Common myeloid progenitor, CD34-positive (primary cell): ENCODE results near the gene AAMDC.
"Not testable (repeated sequence)": the region's sequence is repeated elsewhere in the genome, so short reads cannot be mapped to it uniquely, and the experiment has no call there.

Experiments
- CTCF ChIA-PET: fragments of 350-600 bp; sonication (Branson Sonifier 250); formaldehyde crosslinking; loops from one replicate; lab custom pipeline; 2021; ENCODE audit warnings: antibody characterized with exemption; lab: Charles Lee
- POLR2A ChIA-PET: fragments of 350-600 bp; sonication (Branson Sonifier 250); formaldehyde crosslinking; loops from one replicate; lab custom pipeline; 2021; ENCODE audit warnings: antibody characterized with exemption; lab: Charles Lee
- DNase-seq, 3 donors: peaks; one replicate each; pipeline versions ENCODE4 v3.0.0 to v3.0.0-alpha.2; 2013
- H3K27ac ChIP-seq, 2 experiments: 1 replicate in 1 of 2; 2 replicates in 1 of 2; pipeline ENCODE4 v1.7.0; 2013; ENCODE audit warnings: inconsistent platforms in 2 of 2, low read length in 2 of 2, mild to moderate bottlenecking in 2 of 2, low read depth in 1 of 2, moderate library complexity in 1 of 2; ENCODE audit not compliant: severe bottlenecking in 2 of 2, insufficient read depth in 1 of 2, poor library complexity in 1 of 2
- H3K27me3 ChIP-seq, 5 experiments: replicated peaks in 2 of 5; 1 replicate in 3 of 5; 2 replicates in 2 of 5; pipeline versions ENCODE4 v1.6.1 to v1.7.0; 2013; ENCODE audit warnings: low read length in 4 of 5, mild to moderate bottlenecking in 2 of 5, moderate library complexity in 2 of 5, inconsistent platforms in 1 of 5; ENCODE audit not compliant: insufficient read depth in 5 of 5, control insufficient read depth in 4 of 5
- H3K36me3 ChIP-seq, 4 experiments: 1 replicate in 2 of 4; 2 replicates in 2 of 4; pipeline versions ENCODE4 v1.6.1 to v1.7.0; 2013; ENCODE audit warnings: low read length in 3 of 4, control low read depth in 1 of 4, mild to moderate bottlenecking in 1 of 4; ENCODE audit not compliant: control insufficient read depth in 4 of 4, insufficient read depth in 4 of 4
- H3K4me1 ChIP-seq, 4 experiments: 1 replicate in 3 of 4; 2 replicates in 1 of 4; pipeline versions ENCODE4 v1.6.1 to v1.7.1; 2013; ENCODE audit warnings: low read length in 3 of 4, mild to moderate bottlenecking in 3 of 4, control low read depth in 1 of 4, inconsistent platforms in 1 of 4, moderate library complexity in 1 of 4; ENCODE audit not compliant: control insufficient read depth in 4 of 4, insufficient read depth in 4 of 4; ENCODE audit errors: control extremely low read depth in 1 of 4
- H3K4me3 ChIP-seq, 7 experiments: 1 replicate in 4 of 7; 2 replicates in 3 of 7; pipeline versions ENCODE4 v1.5.1 to v1.7.0; 2013; ENCODE audit warnings: mild to moderate bottlenecking in 7 of 7, low read length in 6 of 7, moderate library complexity in 6 of 7, inconsistent platforms in 2 of 7, low read depth in 2 of 7, control low read depth in 1 of 7; ENCODE audit not compliant: insufficient read depth in 4 of 7, control insufficient read depth in 1 of 7; ENCODE audit errors: extremely low read depth in 1 of 7
- H3K9me3 ChIP-seq, 5 experiments: 1 replicate in 4 of 5; 2 replicates in 1 of 5; pipeline versions ENCODE4 v1.6.1 to v1.7.1; 2013; ENCODE audit warnings: low read length in 4 of 5, mild to moderate bottlenecking in 2 of 5, inconsistent platforms in 1 of 5, low read depth in 1 of 5, moderate library complexity in 1 of 5; ENCODE audit not compliant: control insufficient read depth in 4 of 5, insufficient read depth in 2 of 5; ENCODE audit errors: control extremely low read depth in 1 of 5
- WGBS: methylation state at CpG from one replicate; pipeline ENCODE4 v1.1.5; 2013; ENCODE audit not compliant: insufficient coverage; 5-methylcytosine and 5-hydroxymethylcytosine counted together

The AAMDC gene

DNA sequence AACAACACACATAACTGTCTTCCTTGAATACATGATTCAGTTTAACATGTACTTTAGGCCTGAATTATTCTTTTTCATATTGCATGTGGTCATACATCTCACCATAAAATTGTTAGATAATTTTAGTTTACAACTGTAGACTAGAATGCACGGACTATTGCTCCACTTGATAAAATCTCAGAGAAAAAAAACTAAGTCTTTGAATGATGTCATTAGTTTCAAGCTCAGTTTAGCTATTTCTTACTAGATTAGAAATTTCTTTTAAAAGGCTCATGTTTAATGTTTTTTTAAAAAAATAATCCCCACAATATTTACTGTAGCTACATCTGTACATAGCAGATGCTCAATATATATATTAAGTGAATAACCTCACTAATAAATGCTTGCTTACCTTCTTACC, 5.5 kb upstream of the AAMDC start:
- Histone ChIP-seq H3K4me1 (peaks cover 6 to 17% (median 12%) of the 10 kb centered on the region in 4 experiments), H3K27ac (no peak overlapping the region), H3K36me3 (peaks cover 0 to 18% (median 5%) of the 10 kb centered on the region in 4 experiments), H3K9me3 (peaks cover 0 to 3% (median 0%) of the 10 kb centered on the region in 5 experiments), H3K27me3 (no peaks in the 10 kb centered on the region), H3K4me3 (no peak overlapping the region)
- POLR2A ChIA-PET, result no interaction called here
- WGBS, result no CpG with 5 or more reads among the region's 1 CpG
- no peak for DNase-seq
- CTCF ChIA-PET, result no interaction called here

DNA sequence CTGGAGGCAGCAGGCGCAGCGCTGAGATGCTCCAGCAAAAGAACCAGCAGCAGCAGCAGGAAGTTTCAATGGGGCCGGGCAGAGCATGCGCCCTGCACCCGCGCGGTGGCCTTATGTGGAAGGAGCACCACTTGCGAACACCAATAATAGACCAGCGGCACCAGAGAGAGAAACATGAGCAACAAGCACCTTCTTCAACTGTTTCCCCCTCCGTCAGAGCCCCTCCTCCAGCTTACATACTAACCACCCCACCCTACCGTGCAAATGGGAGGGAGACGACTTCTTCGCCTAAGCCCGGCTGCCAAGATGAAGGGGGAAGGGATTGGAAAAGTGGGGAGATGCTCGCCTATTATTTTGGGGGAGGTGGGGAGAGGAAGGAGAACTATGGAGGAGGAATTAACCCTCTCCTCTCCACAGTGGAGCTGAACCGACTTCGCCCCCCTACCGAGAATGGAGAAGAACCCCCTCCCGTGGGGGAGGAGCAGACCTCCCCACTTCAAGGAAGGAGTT, 1.5 kb upstream of the AAMDC start:
- ChIA-PET CTCF (interaction anchor here (0.7 to 1.4 kb wide), 4 partner anchors 14 to 175 kb away, joined by 3 to 5 read pairs (median 4); partner anchors contain the start of gene INTS4), POLR2A (no interaction called here)
- DNase-seq, result peak; percentile 88 to 94 (median 90)
- Histone ChIP-seq H3K4me1 (peaks cover 13 to 36% (median 24%) of the 10 kb centered on the region in 4 experiments), H3K27ac (peak overlapping the region; percentile 70 to 92), H3K36me3 (peaks cover 0 to 3% (median 0%) of the 10 kb centered on the region in 4 experiments), H3K27me3 (no peaks in the 10 kb centered on the region), H3K4me3 (peak overlapping the region; percentile 79 to 100 (median 100)), H3K9me3 (peaks cover 0 to 3% (median 0%) of the 10 kb centered on the region in 5 experiments)
- 0% methylated on average over 10 of the region's 19 CpGs for WGBS

DNA sequence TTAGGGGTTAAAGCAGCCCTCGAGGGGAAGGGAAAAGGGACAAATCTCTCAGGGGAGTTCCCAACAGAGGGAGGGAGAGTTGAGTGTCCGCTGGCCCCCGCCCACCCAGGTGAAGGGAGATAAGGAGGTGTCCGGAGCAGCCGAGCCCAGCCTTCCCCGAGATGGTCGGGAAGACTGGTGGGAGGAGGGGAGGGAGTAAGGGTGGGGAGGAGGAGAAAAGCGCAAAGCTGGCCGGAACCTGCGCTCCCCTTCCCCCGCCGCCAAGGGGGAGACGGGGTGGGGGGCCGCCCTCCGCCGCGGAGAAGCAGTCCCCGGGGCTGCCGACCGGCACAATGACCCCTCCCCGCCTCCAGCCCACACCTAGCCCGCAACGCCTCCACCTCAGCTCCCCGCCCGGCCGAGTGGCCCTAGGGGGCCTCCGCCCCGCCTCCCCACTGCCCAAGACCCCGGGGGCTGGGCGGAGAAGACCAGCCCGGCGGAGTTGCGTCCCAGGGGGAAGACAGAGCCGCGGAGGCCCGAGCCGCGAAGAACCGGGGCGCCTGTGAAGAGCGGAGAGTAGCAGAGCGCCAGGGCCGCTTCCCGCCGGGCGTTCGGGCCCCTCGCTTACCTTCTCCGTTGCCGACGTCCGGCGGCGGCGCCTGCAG, 901 bp upstream of the AAMDC start:
- peak overlapping the region; percentile 79 to 100 (median 100) for H3K4me3 ChIP-seq
- POLR2A ChIA-PET, result no interaction called here
- no peak for DNase-seq
- WGBS, result 0% methylated on average over 37 of the region's 55 CpGs
- H3K36me3 ChIP-seq, result peaks cover 0 to 3% (median 0%) of the 10 kb centered on the region in 4 experiments
- H3K27ac ChIP-seq, result peak overlapping the region; percentile 70 to 92
- CTCF ChIA-PET, result interaction anchor here (0.7 to 1.4 kb wide), 4 partner anchors 13 to 174 kb away, joined by 3 to 5 read pairs (median 4); partner anchors contain the start of gene INTS4
- H3K4me1 ChIP-seq, result peaks cover 13 to 36% (median 24%) of the 10 kb centered on the region in 4 experiments
- no peaks in the 10 kb centered on the region for H3K27me3 ChIP-seq
- peaks cover 0 to under 1% (median 0%) of the 10 kb centered on the region in 5 experiments for H3K9me3 ChIP-seq

DNA sequence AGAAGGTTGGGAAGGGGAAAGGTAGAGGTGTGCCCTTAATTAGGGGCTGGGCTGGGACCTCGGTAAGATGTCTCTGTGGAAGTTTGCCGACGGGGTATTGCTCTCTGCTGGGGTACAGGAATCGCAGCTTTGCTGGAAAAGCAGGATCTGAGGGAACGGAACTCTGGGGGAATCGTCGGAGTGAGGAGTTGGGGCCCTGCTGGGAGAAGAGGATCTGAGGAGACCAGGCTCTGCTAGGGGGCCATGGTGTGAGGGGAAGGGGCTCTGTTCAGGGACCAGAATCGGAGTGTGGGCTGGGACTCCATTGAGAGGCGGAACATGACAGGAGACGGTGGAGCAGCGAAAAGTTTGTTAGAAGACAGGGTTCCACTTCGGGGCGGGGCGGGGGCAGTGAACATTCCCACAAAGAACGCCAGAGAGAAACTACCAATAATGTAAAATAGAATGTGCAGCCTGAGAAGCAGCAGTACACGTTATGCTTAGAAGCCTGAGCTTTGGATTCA, 456 bp downstream of the AAMDC start:
- Histone ChIP-seq H3K9me3 (no peaks in the 10 kb centered on the region), H3K4me3 (peak overlapping the region; percentile 79 to 100 (median 100)), H3K4me1 (peaks cover 13 to 36% (median 24%) of the 10 kb centered on the region in 4 experiments), H3K27me3 (no peaks in the 10 kb centered on the region), H3K36me3 (peaks cover 0 to 3% (median 0%) of the 10 kb centered on the region in 4 experiments), H3K27ac (peak overlapping the region; percentile 72 to 84)
- ChIA-PET POLR2A (interaction anchor here (0.8 kb wide), 1 partner anchor 13 kb away, joined by 3 read pairs; no protein-coding TSS in a partner anchor), CTCF (no interaction called here)
- 0% methylated on average over 12 of the region's 16 CpGs for WGBS
- peak in 2 of 3 donors; percentile 17 to 28 for DNase-seq

DNA sequence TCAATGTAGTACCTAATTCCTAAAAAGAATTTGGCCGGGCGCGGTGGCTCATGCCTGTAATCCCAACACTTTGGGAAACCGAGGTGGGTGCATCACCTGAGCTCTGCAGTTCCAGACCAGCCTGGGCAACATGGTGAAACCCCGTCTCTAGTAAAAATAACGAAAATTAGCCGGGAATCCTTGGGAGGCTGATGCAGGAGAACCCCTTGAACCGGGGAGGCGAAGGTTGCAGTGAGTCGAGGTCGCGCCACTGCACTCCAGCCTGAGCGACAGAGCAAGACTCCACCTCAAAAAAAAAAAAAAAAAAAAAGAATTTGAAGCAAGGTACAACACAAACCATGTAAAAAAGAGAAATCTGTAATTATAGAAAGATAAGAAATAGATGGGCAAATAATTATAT, 1.2 kb downstream of the AAMDC start:
- H3K36me3 ChIP-seq, DNase-seq, CTCF ChIA-PET, H3K27ac ChIP-seq, H3K9me3 ChIP-seq, H3K27me3 ChIP-seq: not testable (repeated sequence)
- Histone ChIP-seq H3K4me3 (peak overlapping the region in 4 of 7 experiments; percentile 98 to 100 (median 100)), H3K4me1 (peaks cover 13 to 35% (median 24%) of the 10 kb centered on the region in 4 experiments)
- POLR2A ChIA-PET, result interaction anchor here (0.8 kb wide), 1 partner anchor 14 kb away, joined by 3 read pairs; no protein-coding TSS in a partner anchor
- WGBS, result 98% methylated on average over 4 of the region's 13 CpGs

GRCh38 chr11:77823775-77824174, 2.8 kb downstream of the AAMDC start:
- H3K4me1 ChIP-seq, result peaks cover 10 to 26% (median 19%) of the 10 kb centered on the region in 4 experiments
- no peak for DNase-seq
- CTCF ChIA-PET, result no interaction called here
- H3K9me3 ChIP-seq, result peaks cover 0 to 2% (median 0%) of the 10 kb centered on the region in 5 experiments
- peak overlapping the region in 1 of 2 experiments; percentile 47 for H3K27ac ChIP-seq
- H3K4me3 ChIP-seq, result peak overlapping the region in 2 of 7 experiments; percentile 2 to 13
- H3K36me3 ChIP-seq, result no peaks in the 10 kb centered on the region
- POLR2A ChIA-PET, result interaction anchor here (0.6 kb wide), 1 partner anchor 122 kb away, joined by 3 read pairs; no protein-coding TSS in a partner anchor
- no CpG with 5 or more reads among the region's 1 CpG for WGBS
- no peaks in the 10 kb centered on the region for H3K27me3 ChIP-seq
